Measurements from ENCODE around the gene NEFH.
"Not testable (repeated sequence)": the region's sequence is repeated elsewhere in the genome, so short reads cannot be mapped to it uniquely, and the experiment has no call there.

The NEFH gene

GRCh38 chr22:29479417-29480261 lies at the start of gene NEFH:
NEFH (plus strand) TSS chr22:29480218; CDS start chr22:29480263, 45 bp downstream.
- DNase-seq, result no peak

DNA sequence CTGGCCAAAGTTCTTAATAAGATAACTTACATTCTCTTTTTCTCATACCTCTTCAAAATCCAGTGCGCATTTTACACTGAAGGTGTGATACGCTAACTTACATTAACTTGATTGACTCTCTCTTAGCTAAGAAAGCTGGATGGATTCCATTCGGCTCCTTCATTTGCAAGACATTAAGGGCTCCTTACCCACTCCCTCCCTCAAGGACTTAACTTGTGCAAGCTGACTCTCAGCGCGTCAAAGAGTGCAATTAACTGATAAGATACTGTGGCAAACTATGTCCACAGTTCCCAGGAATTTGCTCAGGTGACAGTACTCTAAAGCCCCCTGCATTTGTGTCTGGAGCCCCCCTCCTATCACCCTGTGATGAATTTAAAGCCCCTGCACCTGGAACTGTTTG lies 48.0 kb upstream of the NEFH start:
- no peak for DNase-seq

- no peak for DNase-seq
Observed at GRCh38 chr22:29433856-29434255, 46.2 kb upstream of the NEFH start.

DNA sequence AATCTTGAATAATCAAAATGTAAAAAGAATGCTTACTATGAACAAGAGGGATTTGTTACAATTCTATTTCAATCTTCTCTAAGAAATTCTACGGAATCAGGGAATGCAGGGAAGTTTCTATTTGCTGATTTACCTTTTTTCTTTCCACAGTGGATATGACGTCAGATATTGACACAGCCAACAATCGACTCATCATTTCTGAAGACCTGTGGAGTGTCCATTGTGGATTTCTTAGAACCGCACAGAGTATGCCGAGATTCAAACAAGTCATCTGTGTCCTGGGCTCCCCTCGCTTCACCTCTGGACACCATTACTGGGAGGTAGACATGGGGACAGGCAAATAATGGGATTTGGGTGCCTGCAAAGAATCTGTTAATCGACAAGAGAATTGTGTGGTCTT lies 45.7 kb upstream of the NEFH start:
- DNase-seq, result no peak

DNA sequence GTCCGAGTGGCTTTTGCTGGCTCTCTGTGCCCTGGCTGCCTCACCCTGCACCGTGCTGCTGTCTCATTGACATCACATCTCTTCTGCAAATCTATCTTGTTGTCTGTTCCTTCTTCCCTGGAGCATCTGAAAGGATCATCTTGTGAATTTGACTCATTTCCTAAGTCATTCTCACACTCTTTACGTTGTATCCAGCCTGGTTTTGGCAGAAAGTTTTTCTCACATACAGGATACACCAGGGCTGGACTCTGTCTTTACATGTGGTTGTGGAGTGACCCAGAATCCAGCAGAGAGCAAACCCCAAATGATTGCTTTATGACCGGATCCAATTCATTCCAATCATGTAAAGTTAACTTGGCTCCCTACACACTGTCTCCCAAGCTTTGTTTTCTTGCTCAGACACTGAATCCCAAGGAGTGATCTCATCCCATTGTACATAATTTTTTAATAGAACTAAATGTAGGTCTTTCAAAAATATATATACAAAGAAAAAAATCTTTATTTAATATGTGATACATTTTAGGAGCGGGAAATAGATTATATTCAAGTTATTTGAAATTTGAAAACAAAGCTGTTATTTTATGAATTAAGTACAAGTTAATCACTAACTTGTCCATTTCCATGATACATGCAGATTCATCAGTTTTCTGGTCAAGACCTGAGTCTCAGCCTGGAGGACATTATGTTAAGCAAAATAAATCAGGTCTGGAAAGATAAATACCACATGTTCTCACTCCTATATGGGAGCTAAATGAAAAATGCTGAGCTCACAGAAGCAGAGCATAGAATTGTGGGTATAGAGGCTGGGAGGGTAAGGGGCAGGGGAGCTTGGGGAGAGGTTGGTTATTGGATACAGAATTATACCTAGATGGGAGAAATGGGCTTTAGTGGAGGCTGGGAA lies 44.5 kb upstream of the NEFH start:
- no peak for DNase-seq

DNA sequence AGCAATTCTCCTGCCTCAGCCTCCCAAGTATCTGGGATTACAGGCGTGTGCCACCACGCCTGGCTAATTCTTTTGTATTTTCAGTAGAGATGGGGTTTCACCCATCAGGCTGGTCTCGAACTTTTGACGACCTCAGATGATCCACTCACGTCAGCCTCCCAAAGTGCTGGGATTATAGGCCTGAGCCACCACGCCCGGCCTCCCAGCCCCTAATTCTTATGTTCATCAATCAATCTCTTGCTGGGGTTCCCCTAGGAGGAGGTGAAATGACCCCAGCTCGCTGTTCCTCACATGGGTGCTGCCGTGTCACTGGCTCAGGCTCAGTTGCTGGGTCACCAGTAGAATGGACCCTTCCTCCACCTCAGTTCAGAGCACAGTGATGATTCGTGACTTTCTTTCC lies 41.7 kb upstream of the NEFH start, which contains the start of gene RFPL1:
TSS of gene RFPL1 (plus strand) at position 301 of the 400 bp plus-strand sequence.
- DNase-seq, result not testable (repeated sequence)

DNA sequence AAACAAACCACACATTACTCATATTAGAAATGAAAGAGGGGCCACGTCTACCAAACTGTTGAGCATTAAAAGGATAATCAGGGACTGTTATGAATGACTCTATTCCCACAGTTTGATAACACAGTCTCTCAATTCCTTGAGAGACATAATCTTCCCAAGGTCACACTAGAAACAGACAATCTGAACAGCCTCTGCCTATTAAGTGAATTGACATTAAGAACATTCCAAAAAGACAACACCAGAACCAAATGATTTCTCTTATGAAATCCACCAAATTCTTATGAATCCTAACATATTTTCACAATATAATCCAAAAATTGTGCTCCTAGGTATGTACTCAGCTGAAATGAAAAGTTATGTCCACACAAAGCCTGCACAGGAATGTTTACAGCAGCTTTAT lies 37.0 kb upstream of the NEFH start:
- DNase-seq, result no peak

GRCh38 chr22:29443452-29443851 lies 36.6 kb upstream of the NEFH start:
- no peak for DNase-seq

GRCh38 chr22:29443861-29444792 lies 35.9 kb upstream of the NEFH start:
- DNase-seq, result no peak

- DNase-seq, result no peak
Observed at GRCh38 chr22:29445508-29445907, 34.5 kb upstream of the NEFH start.

DNA sequence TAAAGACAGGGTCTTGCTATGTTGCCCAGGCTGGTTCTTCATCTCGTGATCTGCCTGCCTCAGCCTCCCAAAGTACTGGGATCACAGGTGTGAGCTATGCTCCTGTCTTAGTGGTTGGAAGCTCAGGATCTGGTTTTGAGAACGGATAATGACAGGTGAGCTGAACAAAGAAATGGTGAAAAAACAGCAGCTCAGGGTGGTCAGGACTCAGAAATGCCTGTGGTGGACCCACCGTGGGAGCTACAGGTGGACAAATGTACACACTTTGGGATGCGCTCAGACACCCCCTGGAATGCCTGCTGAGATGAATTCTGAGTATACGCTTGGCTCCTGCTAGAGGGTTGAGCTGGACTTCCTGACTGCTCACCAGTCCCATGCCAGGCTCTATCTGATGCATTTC lies 32.1 kb upstream of the NEFH start:
- DNase-seq, result no peak

GRCh38 chr22:29449296-29449875 lies 30.6 kb upstream of the NEFH start:
- no peak for DNase-seq

- DNase-seq, result no peak
Observed at GRCh38 chr22:29450222-29450621, 29.8 kb upstream of the NEFH start.

DNA sequence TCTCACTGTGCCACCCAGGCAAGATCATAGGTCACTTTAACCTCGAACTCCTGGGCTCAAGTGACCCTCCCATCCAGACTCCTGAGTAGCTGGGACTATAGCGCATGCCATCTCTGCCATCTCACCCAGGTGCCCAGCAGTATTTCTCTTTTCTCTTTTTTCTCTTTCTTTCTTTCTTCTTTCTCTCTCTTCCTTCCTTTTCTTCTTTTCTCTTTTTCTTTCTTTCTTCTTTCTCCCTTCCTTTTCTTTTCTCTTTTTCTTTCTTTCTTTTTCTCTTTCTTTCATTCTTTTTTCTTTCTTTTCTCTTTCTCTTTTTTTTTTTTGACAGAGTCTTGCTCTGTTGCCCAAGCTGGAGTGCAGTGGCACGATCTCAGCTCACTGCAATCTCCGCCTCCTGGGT lies 28.2 kb upstream of the NEFH start:
- DNase-seq, result no peak

DNA sequence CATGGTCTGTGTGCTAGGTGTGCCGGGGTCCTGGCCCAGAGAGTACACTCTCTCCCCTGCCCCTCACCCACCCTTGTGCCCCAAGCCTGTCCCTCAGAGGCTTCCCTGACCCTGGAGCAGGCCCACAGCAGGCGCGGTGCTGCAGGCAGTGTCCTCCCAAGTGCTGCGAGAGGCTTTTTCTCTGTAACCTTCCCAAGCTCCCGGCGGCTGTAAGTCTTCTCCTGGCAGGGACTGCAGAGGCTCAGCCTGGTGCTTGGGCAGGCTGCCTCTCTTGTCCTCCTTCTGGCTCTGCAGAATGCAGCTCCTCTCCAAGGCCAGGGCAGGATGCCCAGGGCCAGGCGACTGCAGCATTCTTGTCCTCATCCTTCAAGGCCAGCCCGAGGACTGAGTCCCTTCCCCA lies 25.7 kb upstream of the NEFH start:
- no peak for DNase-seq

DNA sequence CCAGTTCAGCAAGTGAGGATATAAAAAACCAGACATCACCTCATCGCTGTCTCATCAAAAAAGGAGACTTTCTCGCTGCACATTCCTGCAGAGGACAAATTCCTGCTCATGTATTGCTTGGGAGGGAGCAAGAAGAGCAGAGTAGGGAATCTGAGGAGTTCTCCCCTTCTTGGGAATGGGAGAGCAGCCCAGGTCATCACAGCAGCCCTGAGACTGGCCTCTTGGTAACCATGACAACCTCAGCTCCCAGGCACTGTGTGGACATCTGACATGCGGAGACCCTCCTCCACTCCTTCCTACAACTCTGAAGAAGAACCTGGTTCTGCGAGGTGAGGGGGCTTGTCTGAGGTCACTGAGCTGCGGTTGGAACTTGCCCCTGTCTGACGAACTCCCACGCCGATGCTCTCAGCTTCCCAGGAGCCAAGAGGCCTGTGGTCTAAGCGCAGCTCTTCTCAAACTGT lies 23.8 kb upstream of the NEFH start:
- DNase-seq, result no peak

DNA sequence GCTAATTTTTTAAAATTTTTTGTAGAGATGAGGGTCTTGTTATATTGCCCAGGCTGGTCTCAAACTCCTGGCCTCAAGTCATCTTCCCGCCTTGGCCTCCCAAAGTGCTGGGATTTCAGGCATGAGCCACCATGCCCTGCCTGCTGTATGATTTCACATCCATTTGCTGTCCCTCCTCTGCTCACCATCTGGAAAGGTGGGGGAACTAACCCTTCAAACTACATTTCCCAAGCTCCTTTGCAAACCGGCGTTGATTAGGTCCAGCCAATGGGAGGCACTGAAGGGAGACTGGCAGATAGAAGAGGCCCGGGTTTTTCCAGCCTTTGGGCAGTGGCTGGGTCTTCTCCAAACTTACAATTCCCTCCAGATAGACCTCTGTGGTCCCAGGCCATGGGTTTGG lies 22.3 kb upstream of the NEFH start:
- peak; percentile 54 for DNase-seq

DNA sequence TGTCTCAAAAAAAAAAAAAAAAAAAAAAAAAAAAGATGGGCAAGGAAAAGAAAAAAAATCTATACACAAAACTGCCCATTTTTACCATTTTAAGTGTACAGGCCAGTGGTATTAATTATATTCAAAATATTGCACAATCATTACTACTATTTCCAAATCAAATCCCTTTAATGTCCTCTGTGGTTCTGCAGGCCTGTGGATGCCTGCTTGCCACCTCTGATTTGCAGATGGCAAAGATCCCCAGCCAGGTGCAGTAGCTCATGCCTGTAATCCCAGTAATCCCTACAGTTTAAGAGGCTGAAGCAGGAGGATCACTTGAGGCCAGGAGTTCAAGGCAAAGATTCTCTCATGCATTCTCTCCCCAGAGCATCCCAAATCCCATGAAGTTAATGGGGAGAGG lies 21.5 kb upstream of the NEFH start:
- no peak for DNase-seq

GRCh38 chr22:29459773-29460172 lies 20.2 kb upstream of the NEFH start:
- DNase-seq, result no peak

GRCh38 chr22:29461263-29461662 lies 18.8 kb upstream of the NEFH start:
- no peak for DNase-seq

- DNase-seq, result no peak
Observed at GRCh38 chr22:29463629-29464028, 16.4 kb upstream of the NEFH start.

- no peak for DNase-seq
Observed at GRCh38 chr22:29464581-29464980, 15.4 kb upstream of the NEFH start.

Data from activated CD4-positive, alpha-beta T cell treated with anti-CD3 and anti-CD28 coated beads, Interleukin-2, Interleukin-6, amounts not matched to agents 100 ng/mL and 50 ng/mL, durations not matched to agents 16 hours and 8 hours (primary cell).